ENCODE results near the gene ESM1.
"Not testable (repeated sequence)": the region's sequence is repeated elsewhere in the genome, so short reads cannot be mapped to it uniquely, and the experiment has no call there.

Gene ESM1

GRCh38 chr5:54985301-54986268 lies at the start of gene ESM1:
Gene ESM1, minus strand, starts transcription at chr5:54985593. Its CDS starts 76 bp downstream, at chr5:54985517.
- DNase-seq, result peak; percentile 31

GRCh38 chr5:55033568-55033967 lies 48.2 kb upstream of the ESM1 start:
- no peak for DNase-seq

GRCh38 chr5:55031492-55031891 lies 46.1 kb upstream of the ESM1 start:
- DNase-seq, result no peak

- DNase-seq, result no peak
Measured at GRCh38 chr5:55030676-55031369, 45.4 kb upstream of the ESM1 start.

GRCh38 chr5:55030220-55030619 lies 44.8 kb upstream of the ESM1 start:
- peak; percentile 46 for DNase-seq

GRCh38 chr5:55027595-55027994 lies 42.2 kb upstream of the ESM1 start:
- no peak for DNase-seq

- no peak for DNase-seq
Measured at GRCh38 chr5:55022450-55022849, 37.1 kb upstream of the ESM1 start.

- no peak for DNase-seq
Measured at GRCh38 chr5:55021821-55022220, 36.4 kb upstream of the ESM1 start.

- peak; percentile 6 for DNase-seq
Measured at GRCh38 chr5:55021410-55021809, 36.0 kb upstream of the ESM1 start.

GRCh38 chr5:55010149-55010548 lies 24.8 kb upstream of the ESM1 start:
- not testable (repeated sequence) for DNase-seq

GRCh38 chr5:55004729-55005128 lies 19.3 kb upstream of the ESM1 start:
- no peak for DNase-seq

- DNase-seq, result no peak
Measured at GRCh38 chr5:55003432-55004065, 18.2 kb upstream of the ESM1 start.

- DNase-seq, result not testable (repeated sequence)
Measured at GRCh38 chr5:55002166-55002565, 16.8 kb upstream of the ESM1 start.

GRCh38 chr5:54997081-54997480 lies 11.7 kb upstream of the ESM1 start:
- DNase-seq, result no peak

- DNase-seq, result no peak
Measured at GRCh38 chr5:54996466-54996865, 11.1 kb upstream of the ESM1 start.

GRCh38 chr5:54995168-54995567 lies 9.8 kb upstream of the ESM1 start:
- no peak for DNase-seq

GRCh38 chr5:54994628-54995027 lies 9.2 kb upstream of the ESM1 start:
- DNase-seq, result no peak

GRCh38 chr5:54993318-54993717 lies 7.9 kb upstream of the ESM1 start:
- no peak for DNase-seq

GRCh38 chr5:54991416-54991815 lies 6.0 kb upstream of the ESM1 start:
- no peak for DNase-seq

GRCh38 chr5:54990841-54991258 lies 5.5 kb upstream of the ESM1 start:
- DNase-seq, result no peak

GRCh38 chr5:54988817-54989216 lies 3.4 kb upstream of the ESM1 start:
- DNase-seq, result no peak

GRCh38 chr5:54988218-54988617 lies 2.8 kb upstream of the ESM1 start:
- DNase-seq, result no peak

- no peak for DNase-seq
Measured at GRCh38 chr5:54986269-54986654, 869 bp upstream of the ESM1 start.

GRCh38 chr5:54981928-54982327 lies 3.5 kb downstream of the ESM1 start:
- no peak for DNase-seq

Measured in NCI-H748 treated with DMSO at 0.1 percent for 48 hours (cell line).